Endothelial cell of umbilical vein (primary cell): ENCODE measurements around the gene BUD13. TPM values are rescaled to one million over a fixed set of nuclear protein-coding genes. Genes with fewer than 3 reads are reported as not detected.
A peak's percentile ranks its signal among the peaks of the same experiment; 100 is the strongest.

Experiments
- BruUV-seq: library from RNA; stranded (reverse); fragments of 400-500 nt; replicated peaks from 2 replicates; lab custom pipeline; 2021; lab: Mats Ljungman, UMichigan
- CTCF ChIA-PET: fragments of 300-600, 350-600 bp; sonication (Branson Sonifier 250); formaldehyde crosslinking; loops from one replicate; lab custom pipeline; 2021; ENCODE audit warnings: antibody characterized with exemption, inconsistent platforms; lab: Charles Lee
- POLR2A ChIA-PET: fragments of 300-600, 350-600 bp; sonication (Branson Sonifier 250); formaldehyde crosslinking; loops from one replicate; lab custom pipeline; 2021; ENCODE audit warnings: antibody characterized with exemption, inconsistent platforms; lab: Charles Lee
- DNase-seq: peaks from one replicate; pipeline ENCODE4 v3.0.0-alpha.2; 2011; ENCODE audit warnings: low read depth, low spot score
- FAIRE-seq: peaks from 2 replicates; lab custom pipeline; 2011; peaks lifted over from hg19 to GRCh38; lab: Jason Lieb, UNC
- H2AFZ ChIP-seq: 2 replicates; pipeline ENCODE4 v1.6.0; 2012; ENCODE audit warnings: low read depth, low read length, control low read depth, inconsistent platforms
- H3K27ac ChIP-seq: 2 replicates; pipeline ENCODE4 v1.5.1; 2011; ENCODE audit warnings: low read depth, mild to moderate bottlenecking, control low read depth, low read length, moderate library complexity; ENCODE audit not compliant: insufficient read depth
- H3K27me3 ChIP-seq, 2 experiments: 2 replicates each; pipeline versions ENCODE4 v1.6.0 to v1.6.1; 2011; ENCODE audit warnings: low read length in 2 of 2, mixed read lengths in 1 of 2; ENCODE audit not compliant: control insufficient read depth in 2 of 2, insufficient read depth in 2 of 2
- H3K36me3 ChIP-seq, 2 experiments: 2 replicates in 1 of 2; 3 replicates in 1 of 2; pipeline ENCODE4 v1.5.1; 2011; ENCODE audit warnings: low read length in 2 of 2, mild to moderate bottlenecking in 1 of 2, moderate library complexity in 1 of 2; ENCODE audit not compliant: control insufficient read depth in 2 of 2, insufficient read depth in 2 of 2; ENCODE audit errors: extremely low read depth in 1 of 2
- H3K4me1 ChIP-seq: 3 replicates; pipeline ENCODE4 v1.5.1; 2011; ENCODE audit warnings: mild to moderate bottlenecking, low read length; ENCODE audit not compliant: control insufficient read depth, insufficient read depth; ENCODE audit errors: extremely low read depth
- H3K4me2 ChIP-seq: 2 replicates; pipeline ENCODE4 v1.6.1; 2011; ENCODE audit warnings: low read length, control low read depth, mixed read lengths; ENCODE audit not compliant: insufficient read depth
- H3K4me3 ChIP-seq, 3 experiments: fragments of 200-600 bp in 1 of 3; sonication (generic), shearing (Covaris generic) in 1 of 3; replicated peaks in 1 of 3; 2 replicates each; pipeline ENCODE4 v1.5.1; 2011 to 2016; ENCODE audit warnings: control low read depth in 3 of 3, low read length in 3 of 3, mild to moderate bottlenecking in 2 of 3, inconsistent platforms in 1 of 3, low read depth in 1 of 3, moderate library complexity in 1 of 3; ENCODE audit not compliant: insufficient read depth in 1 of 3
- H3K79me2 ChIP-seq: 2 replicates; pipeline ENCODE4 v1.6.0; 2012; ENCODE audit warnings: low read length, inconsistent platforms; ENCODE audit not compliant: control insufficient read depth, insufficient read depth
- H3K9ac ChIP-seq: replicated peaks from 2 replicates; pipeline ENCODE3; 2011; ENCODE audit warnings: low read length, control low read depth; ENCODE audit not compliant: insufficient read depth; ENCODE audit errors: extremely low read depth
- H3K9me1 ChIP-seq: replicated peaks from 3 replicates; pipeline ENCODE4 v1.6.0; 2011; ENCODE audit warnings: mild to moderate bottlenecking, low read length; ENCODE audit not compliant: control insufficient read depth, insufficient read depth; ENCODE audit errors: extremely low read depth
- H3K9me3 ChIP-seq: replicated peaks from 2 replicates; pipeline ENCODE4 v1.5.1; 2012; ENCODE audit warnings: low read length, inconsistent platforms; ENCODE audit not compliant: control insufficient read depth, insufficient read depth
- H4K20me1 ChIP-seq: replicated peaks from 2 replicates; pipeline ENCODE3; 2011; ENCODE audit warnings: mild to moderate bottlenecking, low read length; ENCODE audit not compliant: control insufficient read depth, insufficient read depth; ENCODE audit errors: extremely low read depth
- CTCF ChIP-seq, 2 donors: IDR thresholded peaks; 1 replicate in 1 of 2; 2 replicates in 1 of 2; pipeline ENCODE4 v1.5.1; 2011; ENCODE audit warnings: low read length in 2 of 2, mild to moderate bottlenecking in 2 of 2, moderate library complexity in 2 of 2, control low read depth in 1 of 2, inconsistent platforms in 1 of 2, low read depth in 1 of 2; ENCODE audit not compliant: insufficient read depth in 1 of 2; ENCODE audit errors: extremely low read depth in 1 of 2
- FOS ChIP-seq: IDR thresholded peaks from 2 replicates; pipeline ENCODE4 v1.6.1; 2011; ENCODE audit warnings: mild to moderate bottlenecking, low read length, moderate library complexity, borderline replicate concordance; ENCODE audit not compliant: insufficient read depth
- GATA2 ChIP-seq: IDR thresholded peaks from 2 replicates; pipeline ENCODE4 v1.7.0; 2011; ENCODE audit warnings: low read depth, mild to moderate bottlenecking, moderate library complexity, mixed read lengths, low read length; ENCODE audit not compliant: insufficient read length, insufficient read depth
- JUN ChIP-seq: IDR thresholded peaks from 2 replicates; pipeline ENCODE4 v1.6.1; 2011; ENCODE audit warnings: borderline replicate concordance, low read depth; ENCODE audit not compliant: insufficient read length, insufficient read depth
- MAX ChIP-seq: IDR thresholded peaks from 2 replicates; pipeline ENCODE4 v1.6.1; 2011; ENCODE audit not compliant: insufficient read depth, insufficient read length
- MYC ChIP-seq: IDR thresholded peaks from one replicate; pipeline ENCODE4 v1.6.1; 2011; ENCODE audit warnings: mild to moderate bottlenecking, low read depth, low read length
- POLR2A ChIP-seq: IDR thresholded peaks from 2 replicates; pipeline ENCODE4 v1.6.1; 2012; ENCODE audit warnings: low read depth, mild to moderate bottlenecking, control low read depth, low read length
- dilution Hi-C: fragments of 300-500 bp; cut with MboI; formaldehyde crosslinking; loops from one replicate; pipeline ENCODE4 v1.15.0; 2019; ENCODE audit warnings: low sequenced_read_pairs; ENCODE audit not compliant: extremely low pct_ligation_motif_present
- intact Hi-C: fragments of 100-400 bp; cut with micrococcal nuclease; formaldehyde crosslinking; loops from one replicate; pipeline ENCODE4 v1.10.0; 2022
- polyA plus RNA-seq, 4 experiments: library from polyadenylated mRNA; depleted of rRNA in 3 of 4; stranded (reverse) in 3 of 4; unstranded in 1 of 4; fragments of >200 nt; gene quantifications; 2 replicates each; pipeline versions ENCODE4 v1.2.1 to v1.2.3, GENCODE V29; 2011 to 2012; ENCODE audit warnings: missing spikeins in 1 of 4
- total RNA-seq: library from RNA; stranded (reverse); gene quantifications from 2 replicates; pipeline ENCODE4 v1.2.3, GENCODE V29; 2021

BUD13 gene
- total and polyA plus RNA-seq, 2 donors (not counting 3 experiments of a cell fraction or from before 2014, with no cell fraction given) = 18.8 to 21.8 TPM

GRCh38 chr11:116773203-116774097, 663 bp upstream of the BUD13 start:
- CTCF ChIA-PET = interaction anchor here (1.0 to 1.8 kb wide), 2 partner anchors 17 to 18 kb away, joined by 3 to 7 read pairs; partner anchors contain the start of gene APOA5
- dilution Hi-C loops (no loop called here), intact Hi-C loops (loop anchor here (1.0 kb wide), 1 partner anchor 370 kb away; no protein-coding TSS in a partner anchor)
- H3K4me3 ChIP-seq = peak overlapping the region; percentile 25 to 65 (median 65)
- H4K20me1 ChIP-seq = no peaks in the 10 kb centered on the region
- H2AFZ ChIP-seq = peak overlapping the region; percentile 75
- TSS peak; percentile 73 for BruUV-seq
- H3K4me2 ChIP-seq = peak overlapping the region; percentile 80
- peaks cover 4 to 8% of the 10 kb centered on the region in 2 experiments for H3K36me3 ChIP-seq
- DNase-seq (peak; percentile 63), FAIRE-seq (no peak)
- peaks cover 23% of the 10 kb centered on the region for H3K79me2 ChIP-seq
- TF ChIP-seq POLR2A = no peak
- TF ChIP-seq MAX = no peak
- TF ChIP-seq CTCF (IDR thresholded peaks at IDR 0.05; ENCODE audit: extremely low read depth in 1 of 2, insufficient read depth in 1 of 2, low read depth in 1 of 2, low read length in 2 of 2) = no peak
- no peak for TF ChIP-seq JUN
- TF ChIP-seq MYC = no peak
- no peak for TF ChIP-seq FOS
- no peak for TF ChIP-seq GATA2
- H3K4me1 ChIP-seq = peaks cover 12% of the 10 kb centered on the region
- no peak overlapping the region for H3K27ac ChIP-seq
- POLR2A ChIA-PET = no interaction called here
- H3K27me3 ChIP-seq = no peaks in the 10 kb centered on the region
- H3K9me1 ChIP-seq = no peaks in the 10 kb centered on the region
- no peaks in the 10 kb centered on the region for H3K9me3 ChIP-seq
- H3K9ac ChIP-seq = peak overlapping the region; percentile 49
